HG02610 (cell line): ENCODE results near the gene GNAI1.
A peak's percentile ranks its signal among the peaks of the same experiment; 100 is the strongest.
"Not testable (repeated sequence)": the region's sequence is repeated elsewhere in the genome, so short reads cannot be mapped to it uniquely, and the experiment has no call there.

Experiments
- ATAC-seq: cut with Tn5 transposase; IDR thresholded peaks from one replicate; pipeline ENCODE4 v1.9.1; 2021; ENCODE audit warnings: mild to moderate bottlenecking, moderate library complexity; ENCODE audit not compliant: unreplicated experiment

GNAI1 gene

DNA sequence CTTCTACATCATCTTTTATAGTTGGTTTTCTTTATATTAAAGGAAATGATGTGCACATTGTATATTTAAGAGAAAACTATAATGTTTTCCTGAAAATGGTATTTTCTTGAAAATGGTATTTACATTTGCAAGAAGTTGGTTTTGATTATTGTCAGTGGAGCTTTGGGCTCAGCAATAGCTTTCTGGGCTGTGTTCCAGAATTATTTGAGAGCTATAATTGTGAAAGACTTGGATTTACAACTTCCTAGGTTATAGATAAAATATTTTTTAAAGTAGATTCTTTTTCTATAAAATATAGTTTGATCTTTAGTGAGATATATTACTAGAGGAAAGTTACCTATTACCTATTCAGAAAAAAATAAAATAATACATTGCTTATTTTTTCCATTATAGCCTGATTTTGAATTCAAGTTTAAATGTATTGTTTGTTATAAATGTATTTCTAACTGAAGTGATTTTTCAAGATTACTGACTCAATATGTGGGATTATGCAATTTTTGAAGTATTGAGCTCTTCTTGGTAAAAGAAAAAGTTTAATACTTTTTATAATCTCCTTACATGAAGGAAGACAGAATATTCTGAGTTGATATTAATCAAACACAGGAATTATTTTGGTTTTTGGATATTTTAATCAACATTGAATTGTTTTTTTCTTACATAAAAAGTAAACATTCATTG is 20.2 kb downstream of the GNAI1 start:
- no peak for ATAC-seq

DNA sequence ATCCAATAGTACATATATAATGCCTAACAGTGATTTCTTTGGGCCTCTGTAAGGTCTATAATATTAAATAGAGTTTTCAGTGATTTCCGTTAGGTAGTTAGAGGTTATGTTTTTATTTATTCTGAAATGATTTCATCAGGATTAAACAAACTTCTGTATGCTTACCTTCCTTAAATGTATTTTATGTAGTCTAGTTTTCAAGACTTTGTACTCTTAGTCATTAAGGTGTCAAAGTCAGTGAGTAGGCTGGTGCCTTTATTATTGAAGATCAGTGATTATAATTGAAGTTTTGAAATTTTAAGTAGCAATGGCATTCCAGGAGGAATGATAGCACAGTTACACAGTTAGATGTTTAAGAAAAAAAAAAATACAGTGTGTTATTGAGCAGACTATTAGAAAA is 20.7 kb downstream of the GNAI1 start:
- ATAC-seq, result no peak

DNA sequence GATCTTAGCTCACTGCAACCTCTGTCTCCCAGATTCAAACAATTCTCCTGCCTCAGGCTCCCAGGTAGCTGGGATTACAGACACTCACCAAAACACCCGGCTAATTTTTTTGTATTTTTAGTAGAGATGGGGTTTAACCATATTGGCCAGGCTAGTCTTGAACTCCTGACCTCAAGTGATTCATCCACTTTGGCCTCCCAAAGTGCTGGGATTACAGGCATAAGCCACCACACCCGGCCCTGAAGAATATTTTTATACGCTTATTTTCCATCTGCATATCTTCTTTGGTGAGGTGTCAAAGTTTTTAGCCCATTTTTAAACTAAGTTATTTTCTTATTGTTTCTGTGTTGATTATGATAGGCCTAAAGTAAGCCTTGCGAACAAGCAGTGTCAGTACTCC is 23.1 kb downstream of the GNAI1 start:
- not testable (repeated sequence) for ATAC-seq

DNA sequence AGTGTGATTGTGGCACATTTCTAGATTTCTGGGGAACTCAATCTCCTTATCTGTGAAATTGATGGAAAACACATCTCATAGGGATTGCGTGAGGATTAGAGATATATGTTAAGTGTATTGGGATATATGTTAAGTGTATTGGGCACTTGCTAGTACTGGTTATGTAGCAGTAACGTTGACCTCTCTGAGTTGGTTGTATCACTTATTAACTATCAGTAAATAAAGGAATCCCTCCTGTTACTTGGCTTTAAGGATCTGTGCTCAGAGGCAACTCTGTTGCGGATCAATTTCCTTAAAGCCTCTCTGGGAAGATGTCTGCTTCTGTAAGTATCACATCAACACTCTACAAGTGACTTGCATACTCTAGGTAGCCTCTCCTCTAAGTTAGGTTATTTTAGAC is 25.2 kb downstream of the GNAI1 start:
- ATAC-seq, result no peak

DNA sequence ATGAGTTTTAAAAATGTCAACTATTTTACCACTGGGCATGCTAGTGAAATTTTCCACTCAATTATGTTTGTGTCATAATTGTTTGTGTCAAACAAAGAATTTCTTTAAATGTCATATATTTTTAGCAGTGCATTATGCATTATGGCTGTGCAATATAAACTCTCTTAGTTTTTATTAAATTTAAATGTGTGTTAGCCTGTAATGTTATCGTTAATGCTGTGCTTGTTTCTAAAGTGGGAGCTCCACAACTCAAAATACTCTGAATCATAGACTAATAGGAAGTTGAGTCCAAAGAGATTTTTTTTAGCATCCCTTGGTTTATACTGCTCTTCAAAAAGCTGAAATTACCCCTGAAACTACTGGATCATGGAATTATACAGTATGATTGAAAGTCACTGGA is 26.8 kb downstream of the GNAI1 start:
- no peak for ATAC-seq

DNA sequence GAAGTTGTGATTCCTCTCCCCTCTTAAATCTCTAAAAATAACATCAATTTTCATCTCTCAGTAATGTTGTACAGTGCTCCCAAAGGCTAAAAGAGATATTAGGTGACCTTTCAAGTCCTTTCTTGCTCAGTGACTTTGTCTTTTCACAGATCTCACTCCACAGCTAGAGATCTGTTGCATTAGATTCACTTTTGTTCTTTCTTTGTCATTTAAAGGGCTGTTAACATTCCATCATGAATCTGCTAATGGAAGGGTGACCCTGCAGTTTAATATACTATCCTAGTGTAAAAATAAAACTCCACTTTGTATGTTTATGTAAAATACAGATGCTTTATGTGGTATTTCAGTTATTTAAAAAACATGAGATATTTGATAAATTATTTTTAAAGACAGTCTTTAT is 30.5 kb downstream of the GNAI1 start:
- no peak for ATAC-seq

DNA sequence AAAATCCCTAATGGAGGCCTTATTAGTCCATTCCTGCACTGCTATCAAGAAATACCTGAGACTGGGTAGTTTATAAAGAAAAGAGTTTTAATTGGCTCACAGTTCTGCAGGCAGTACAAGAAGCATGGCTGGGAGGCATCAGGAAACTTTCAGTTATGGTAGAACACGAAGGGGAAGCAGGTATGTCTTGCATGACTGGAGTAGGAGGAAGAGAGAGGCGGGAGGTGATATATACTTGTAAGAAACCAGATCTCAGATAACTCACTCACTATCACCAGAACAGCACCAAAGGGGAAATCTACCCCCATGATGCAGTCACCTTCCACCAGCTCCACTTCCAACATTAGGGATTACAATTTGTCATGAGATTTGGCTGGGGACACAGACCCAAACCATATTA is 35.8 kb downstream of the GNAI1 start:
- ATAC-seq, result no peak

DNA sequence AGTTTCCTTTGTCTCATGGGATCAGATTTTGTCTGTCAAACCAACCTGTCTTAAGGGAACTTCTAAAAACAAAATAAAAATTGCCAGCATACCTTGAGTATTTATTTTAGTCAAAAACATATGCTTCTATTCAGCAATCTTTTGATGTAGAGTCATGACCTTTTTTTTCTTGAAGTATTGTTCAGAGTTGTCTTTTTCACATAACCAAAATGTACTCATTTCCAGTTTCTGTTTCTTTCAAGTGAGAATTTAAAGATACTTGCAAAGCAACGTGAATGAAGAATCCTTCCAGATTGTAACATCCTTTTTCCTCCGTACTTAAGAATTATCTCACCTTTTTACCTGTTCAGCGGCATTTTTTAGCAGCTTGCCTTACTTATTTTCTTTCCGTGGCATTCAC is 37.8 kb downstream of the GNAI1 start:
- no peak for ATAC-seq

DNA sequence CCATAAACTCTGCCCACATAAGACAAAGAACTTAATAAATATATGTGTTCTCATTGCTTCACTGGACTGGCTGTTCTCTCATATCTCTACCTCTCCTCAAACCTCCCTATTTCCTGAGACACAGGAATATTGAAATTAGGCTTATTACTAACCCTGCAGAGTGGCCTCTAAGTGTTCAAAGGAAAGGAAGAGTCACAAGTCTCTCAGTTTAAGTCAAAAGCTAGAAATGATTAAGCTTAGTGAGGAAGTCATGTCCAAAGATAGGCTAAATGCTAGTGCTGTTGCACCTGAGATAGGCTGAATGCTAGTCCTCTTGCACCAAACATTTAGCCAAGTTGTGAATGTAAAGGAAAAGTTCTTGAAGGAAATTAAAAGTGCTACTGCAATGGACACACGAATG is 41.1 kb downstream of the GNAI1 start:
- peak; percentile 87 for ATAC-seq

DNA sequence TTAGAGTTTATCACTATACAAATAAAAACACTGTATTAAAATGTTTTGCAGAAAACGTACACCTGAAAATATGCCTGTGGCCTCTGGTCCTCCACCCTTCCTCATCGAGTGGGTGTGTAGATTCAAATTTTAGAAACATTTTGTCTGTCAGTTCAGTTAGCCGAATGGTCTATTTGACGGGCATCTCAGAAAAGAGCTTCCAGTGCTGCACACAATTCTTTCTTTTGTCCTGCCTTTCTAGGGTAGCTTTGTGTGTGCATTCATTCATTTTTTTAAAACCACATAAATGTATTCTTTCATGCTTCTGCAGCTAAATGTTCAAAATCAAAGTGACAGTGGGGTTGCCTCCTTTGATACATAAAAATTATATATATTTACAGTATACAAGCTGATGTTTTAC is 46.8 kb downstream of the GNAI1 start:
- ATAC-seq, result no peak

DNA sequence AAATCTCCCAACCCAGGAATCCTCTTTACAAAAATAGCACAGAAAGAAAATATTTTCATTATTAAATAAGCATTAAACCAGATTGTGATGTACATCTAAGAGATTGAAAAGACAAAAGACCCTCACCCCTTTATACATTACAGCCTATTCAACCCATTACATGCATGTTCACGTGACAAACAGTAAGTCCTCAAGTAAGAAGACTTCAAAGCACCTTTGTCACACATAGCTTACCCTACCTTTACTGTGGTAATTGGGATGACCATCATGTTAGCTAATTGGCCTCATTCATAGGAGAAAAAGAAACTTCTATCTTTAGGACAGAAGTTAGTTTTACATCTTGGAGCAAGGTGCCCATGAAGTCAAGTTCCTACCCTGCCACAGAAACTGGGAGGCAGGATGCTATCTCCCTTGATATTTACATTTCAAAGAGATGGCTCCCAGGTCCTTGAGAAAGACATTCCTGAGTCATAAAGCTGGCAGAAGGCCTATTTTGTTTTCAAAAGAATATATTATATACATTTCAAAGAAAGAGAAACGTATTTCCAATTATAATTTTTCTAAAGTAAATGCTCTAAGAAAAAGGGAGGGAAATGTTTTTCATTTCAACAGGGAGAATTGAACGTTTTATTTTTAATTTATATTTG is 48.1 kb downstream of the GNAI1 start:
- no peak for ATAC-seq

DNA sequence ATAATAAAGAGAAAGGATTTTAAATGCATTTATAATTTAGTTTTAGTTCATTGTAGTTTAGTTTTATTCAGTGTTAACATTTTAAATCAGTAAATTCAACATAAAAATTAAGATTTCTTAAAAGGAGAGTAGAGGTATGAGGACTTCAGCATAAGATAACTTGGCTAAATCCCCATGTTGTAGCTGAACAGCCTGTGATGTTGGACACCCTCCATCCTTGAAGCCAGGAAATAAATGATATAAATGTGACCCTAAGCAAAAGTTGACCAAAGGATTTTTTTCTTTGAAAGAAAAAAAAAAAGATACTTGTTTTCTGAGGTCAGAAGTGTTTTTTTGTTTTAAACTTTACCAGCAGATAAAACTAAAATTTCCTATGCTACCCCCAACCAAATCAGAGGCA is 48.7 kb downstream of the GNAI1 start:
- no peak for ATAC-seq

DNA sequence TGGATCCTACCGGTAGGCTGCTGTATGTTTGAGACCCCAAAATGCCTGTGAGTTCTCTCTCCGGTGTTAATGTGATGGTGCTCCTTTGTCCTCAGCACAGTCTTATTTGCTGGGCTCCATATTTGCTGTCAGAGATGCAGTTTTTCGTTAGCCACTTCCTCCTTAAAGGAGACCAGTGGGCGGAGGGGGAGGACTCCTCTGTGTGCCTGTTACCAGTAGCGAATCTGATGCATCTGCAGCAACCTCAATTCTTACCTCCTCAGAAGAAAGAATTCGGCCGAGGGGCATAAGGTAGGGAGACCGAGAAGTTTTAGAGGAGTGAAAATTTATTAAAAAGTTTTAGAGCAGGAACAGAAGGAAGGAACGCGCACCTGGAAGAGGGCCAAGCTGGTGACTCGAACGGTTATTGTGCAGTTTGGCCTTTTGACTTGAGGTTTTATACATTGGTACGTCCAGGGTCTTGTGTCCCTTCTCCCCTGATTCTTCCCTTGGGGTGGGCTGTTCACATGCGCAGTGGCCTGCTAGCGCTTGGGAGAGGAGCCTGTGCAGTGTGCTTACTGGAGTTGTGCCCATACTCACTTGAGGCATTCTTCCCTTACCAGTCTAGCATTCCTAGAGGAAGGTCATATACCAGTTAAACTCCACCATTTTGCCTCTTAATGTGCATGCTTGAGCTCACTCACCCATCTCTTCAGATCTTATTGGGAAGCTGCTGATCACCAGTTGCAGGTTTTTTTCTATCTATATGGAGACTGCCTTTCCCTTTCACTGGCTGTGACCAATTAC is 49.5 kb downstream of the GNAI1 start:
- ATAC-seq, result no peak

DNA sequence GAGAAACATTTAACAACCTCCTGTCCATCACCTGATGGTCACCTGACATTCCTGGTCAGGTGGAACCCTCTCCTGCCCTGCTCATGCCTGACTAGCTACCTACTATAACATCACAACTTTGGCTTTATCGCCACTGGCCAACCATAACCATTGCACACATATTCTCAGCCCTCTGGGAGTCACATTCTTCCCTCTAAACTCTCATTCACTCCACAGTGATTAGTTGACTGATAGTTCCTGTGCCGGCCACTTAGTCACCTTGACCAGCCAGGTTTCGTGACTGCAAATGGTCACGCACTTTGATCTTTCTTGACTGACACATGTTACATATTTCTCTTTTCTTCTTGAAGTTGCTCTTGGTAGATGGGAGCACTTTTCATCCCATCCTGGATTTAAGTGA is 50.1 kb downstream of the GNAI1 start:
- no peak for ATAC-seq

DNA sequence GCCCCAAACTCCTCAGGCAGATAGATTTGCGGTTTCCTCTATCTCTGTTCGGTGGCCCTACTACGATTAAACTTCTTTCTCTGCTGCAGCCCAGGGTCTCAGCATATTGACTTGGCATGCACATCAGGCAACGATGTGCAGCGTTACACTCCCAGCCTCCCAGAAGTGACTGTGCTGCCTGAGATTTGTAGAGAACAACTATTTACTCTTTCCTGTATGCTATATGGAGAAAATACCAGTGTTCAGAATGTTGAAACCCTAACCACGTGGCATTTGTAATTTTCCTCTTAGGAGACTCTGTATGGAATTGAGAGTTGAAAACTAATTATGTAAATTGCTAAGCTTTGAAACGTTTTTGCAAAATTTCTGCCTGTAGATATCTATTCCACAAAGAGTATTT is 50.9 kb downstream of the GNAI1 start:
- ATAC-seq, result no peak

DNA sequence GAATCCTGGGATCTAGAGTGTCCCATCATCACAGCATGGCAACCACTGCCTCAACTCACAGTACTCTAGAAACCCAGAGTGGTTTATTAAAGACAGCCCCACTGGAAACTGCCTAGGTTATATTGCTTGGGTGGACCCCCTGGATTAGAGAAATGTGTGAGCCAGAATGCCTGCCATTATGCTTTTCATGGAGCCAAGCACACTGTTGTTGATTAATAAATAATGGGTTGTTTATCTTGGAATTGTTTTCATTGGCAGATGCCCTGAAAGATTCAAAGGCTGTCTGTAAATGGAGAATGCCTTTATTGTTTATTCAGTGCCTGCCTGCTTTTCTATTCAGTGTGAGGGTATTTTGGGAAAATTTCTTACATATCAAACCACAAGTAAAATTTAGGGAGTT is 52.1 kb downstream of the GNAI1 start:
- no peak for ATAC-seq

DNA sequence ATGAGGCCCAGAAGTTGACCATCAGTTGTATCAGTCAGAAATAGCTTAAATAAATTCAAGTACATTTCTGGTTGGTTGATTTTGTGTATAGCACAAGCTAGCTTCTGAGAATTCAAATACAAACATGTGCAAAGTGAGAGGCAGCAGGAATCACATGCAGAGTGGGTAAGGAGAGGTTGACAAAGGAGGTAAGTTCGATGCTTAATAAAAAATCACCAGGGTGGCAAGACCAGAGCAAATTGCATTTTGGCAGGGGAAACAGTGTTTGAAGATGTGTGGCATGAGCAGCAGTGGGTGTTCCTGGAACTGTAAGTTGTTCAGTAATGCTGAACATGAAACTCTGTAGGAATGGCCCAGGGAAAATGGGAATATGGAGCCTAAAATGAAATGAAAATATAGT is 52.6 kb downstream of the GNAI1 start:
- no peak for ATAC-seq

DNA sequence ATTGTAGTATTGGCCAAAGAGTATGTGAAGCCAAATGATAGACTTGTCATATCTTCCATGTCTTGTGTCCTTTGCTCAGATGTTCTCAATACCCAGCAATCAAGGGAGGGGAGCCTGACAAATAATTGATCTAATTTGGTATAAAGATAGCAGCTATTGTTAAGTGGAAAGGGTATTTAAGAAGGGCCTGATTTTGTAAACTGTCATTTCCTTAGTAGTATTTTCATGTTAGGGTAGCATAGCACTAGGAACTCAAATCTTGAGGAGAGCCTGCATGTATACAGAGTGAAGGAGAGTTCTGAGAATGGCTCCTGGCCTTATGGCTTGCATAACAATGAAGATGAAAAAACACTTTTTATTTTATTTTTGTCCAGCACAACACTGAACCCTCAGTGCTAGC is 53.1 kb downstream of the GNAI1 start:
- ATAC-seq, result no peak

DNA sequence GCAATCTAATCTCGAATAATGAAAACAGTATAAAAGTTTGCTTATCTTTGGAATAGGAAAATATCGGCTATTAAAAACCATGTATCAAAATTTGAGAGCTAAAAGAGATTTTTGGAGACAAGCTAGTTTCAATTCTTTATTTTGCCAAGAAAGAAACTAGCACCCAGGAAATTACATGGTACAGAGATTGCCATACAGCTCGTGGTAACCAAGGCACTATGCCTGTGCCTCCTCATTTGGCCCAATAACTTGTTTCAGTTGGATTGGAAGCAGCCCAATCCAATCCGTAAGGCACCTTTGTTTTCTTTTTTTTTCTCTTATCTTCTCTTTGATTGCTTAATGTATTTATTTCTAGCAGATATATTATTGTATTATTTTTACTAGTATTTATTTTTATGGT is 55.0 kb downstream of the GNAI1 start:
- ATAC-seq, result no peak

DNA sequence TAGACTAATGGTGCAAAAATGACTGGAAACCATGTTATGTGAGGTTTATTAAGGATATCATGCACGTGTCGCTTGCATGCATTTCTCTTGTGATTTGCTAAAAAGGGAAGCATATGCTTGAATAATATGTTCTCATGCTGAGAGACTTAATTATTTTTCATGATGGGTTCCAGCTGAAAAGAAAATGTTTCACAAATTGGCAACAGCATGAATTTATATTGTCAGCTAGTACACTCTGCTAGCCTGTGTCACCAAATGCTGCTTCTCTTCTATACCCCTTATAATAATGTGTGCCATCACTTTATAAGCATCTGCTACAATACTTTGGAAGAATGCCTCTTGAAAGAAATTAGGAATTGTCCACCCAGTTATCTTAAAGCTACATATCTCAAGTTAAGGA is 63.0 kb downstream of the GNAI1 start:
- no peak for ATAC-seq

DNA sequence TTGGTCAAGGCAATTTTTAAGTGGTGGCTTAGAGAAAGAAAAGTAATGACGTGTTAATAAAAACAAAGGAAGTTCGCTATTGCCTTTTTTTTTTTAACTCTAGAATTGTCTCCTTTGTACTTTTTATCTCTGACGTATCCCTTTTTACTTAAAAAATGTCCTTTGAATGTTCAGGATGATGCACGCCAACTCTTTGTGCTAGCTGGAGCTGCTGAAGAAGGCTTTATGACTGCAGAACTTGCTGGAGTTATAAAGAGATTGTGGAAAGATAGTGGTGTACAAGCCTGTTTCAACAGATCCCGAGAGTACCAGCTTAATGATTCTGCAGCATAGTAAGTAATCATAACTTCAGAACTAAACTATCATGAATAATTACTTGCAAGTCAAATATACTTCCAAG is 64.4 kb downstream of the GNAI1 start:
- ATAC-seq, result no peak

DNA sequence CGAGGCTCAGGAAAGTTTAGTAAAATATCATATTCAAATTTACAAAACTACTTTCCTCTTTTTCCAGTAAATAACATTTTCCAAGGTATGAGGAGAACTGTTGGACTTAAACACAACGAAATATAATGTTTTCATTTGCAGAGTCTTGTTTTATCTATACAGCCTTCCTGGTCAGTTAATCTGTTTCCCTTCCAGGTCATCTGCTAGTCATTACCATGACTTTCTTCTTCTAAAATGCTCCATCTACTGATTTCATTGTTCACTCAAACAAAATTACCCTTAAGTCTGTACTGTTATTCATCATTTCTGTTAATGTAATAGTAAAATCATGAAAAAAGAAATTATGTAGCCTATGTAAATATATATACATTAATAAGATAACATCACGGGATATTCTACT is 69.8 kb downstream of the GNAI1 start:
- ATAC-seq, result no peak
